HPDE6-E6E7 (cell line): ENCODE results near the gene RPLP2.

Source experiments
- DNase-seq: peaks from one replicate; pipeline ENCODE4 v3.0.0; 2011; ENCODE audit warnings: missing footprints; ENCODE audit errors: extremely low spot score

RPLP2 gene

GRCh38 chr11:809287-810039 lies at the start of gene RPLP2:
RPLP2 (plus strand) TSS chr11:809967; CDS start chr11:810235, 268 bp downstream.
- DNase-seq = peak; percentile 87

- no peak for DNase-seq
Observed at GRCh38 chr11:760236-760635, 49.5 kb upstream of the RPLP2 start.

DNA sequence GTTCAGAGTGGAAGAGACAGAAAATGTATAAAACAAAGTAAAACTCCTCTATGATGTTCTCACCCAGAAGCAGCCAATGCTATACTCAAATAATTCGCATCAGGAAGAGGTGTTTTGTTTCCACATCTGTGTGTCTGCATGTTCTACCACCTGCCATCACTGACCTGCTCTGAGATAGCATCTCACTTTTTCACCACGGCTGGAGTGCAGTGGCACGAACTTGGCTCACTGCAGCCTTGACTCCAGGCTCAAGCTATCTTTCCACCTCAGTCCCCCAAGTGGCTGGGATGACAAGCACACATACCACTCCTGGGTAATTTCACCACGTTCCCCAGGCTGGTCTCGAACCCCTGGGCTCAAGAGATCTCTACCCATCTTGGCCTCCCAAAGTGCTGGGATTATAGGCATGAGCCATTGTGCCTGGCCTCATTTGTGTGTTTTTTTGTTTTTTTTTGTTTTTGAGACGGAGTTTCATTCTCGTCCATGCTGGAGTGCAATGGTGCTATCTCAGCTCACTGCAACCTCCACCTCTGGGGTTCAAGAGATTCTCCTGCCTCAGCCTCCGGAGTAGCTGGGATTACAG lies 48.1 kb upstream of the RPLP2 start:
- no peak for DNase-seq

DNA sequence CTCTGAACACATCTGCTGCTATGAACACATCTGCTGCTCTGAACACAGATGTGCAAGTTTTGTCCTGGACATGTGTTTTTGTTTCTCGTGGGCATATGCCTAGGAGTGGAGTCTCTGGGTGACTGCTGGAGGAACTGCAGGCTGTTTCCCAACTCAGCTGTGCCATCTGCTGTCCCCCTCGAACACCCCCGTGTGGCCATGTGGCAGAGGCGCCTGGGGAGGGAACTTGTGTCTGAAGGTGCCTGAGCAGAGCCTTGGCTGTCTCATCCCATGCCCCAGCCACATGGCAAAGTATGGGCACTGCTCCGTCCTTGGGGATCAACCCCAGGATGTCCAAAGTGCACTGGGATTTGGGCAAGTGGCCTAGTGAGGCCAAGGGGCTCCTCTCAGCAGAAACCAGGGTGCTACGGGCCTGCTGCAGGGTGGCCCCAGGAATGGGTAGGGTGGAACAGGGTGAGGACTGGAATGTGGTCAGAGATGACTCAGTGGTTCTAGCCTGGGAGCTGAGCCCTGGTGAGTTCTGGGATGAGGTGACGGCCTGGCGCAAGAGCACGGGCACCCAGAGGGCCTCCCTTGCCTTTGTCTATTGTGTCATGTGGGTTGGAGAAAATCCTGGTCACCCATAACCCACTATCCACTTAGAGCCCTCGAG lies 47.2 kb upstream of the RPLP2 start:
- DNase-seq = peak; percentile 96

GRCh38 chr11:763073-763463 lies 46.7 kb upstream of the RPLP2 start:
- no peak for DNase-seq

- no peak for DNase-seq
Observed at GRCh38 chr11:763549-764321, 46.0 kb upstream of the RPLP2 start.

DNA sequence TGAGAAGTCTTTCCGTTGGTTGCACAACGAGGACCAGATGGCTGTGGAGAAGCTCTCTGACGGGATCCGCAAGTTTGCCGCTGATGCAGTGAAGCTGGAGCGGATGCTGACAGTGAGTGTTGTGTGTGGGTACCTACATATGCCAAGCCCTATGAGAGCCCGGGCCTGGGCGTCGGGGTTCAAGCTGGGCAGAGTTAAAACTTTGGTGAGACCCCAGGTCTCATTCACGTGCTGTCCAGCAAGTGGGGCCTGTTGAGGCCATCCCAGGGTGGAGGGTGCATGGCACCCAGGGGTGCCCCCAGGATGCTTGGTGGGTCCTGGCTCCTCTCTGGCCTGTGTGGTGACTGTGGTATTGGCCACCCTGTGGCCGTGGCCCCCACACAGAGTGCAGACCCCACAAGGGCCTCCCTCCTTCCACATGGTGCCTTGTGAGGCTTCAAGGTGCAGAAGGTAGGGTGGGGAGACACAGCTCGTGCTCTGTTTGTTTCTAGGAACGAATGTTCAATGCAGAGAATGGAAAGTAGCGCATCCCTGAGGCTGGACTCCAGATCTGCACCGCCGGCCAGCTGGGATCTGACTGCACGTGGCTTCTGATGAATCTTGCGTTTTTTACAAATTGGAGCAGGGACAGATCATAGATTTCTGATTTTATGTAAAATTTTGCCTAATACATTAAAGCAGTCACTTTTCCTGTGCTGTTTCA lies 45.3 kb upstream of the RPLP2 start:
- no peak for DNase-seq

DNA sequence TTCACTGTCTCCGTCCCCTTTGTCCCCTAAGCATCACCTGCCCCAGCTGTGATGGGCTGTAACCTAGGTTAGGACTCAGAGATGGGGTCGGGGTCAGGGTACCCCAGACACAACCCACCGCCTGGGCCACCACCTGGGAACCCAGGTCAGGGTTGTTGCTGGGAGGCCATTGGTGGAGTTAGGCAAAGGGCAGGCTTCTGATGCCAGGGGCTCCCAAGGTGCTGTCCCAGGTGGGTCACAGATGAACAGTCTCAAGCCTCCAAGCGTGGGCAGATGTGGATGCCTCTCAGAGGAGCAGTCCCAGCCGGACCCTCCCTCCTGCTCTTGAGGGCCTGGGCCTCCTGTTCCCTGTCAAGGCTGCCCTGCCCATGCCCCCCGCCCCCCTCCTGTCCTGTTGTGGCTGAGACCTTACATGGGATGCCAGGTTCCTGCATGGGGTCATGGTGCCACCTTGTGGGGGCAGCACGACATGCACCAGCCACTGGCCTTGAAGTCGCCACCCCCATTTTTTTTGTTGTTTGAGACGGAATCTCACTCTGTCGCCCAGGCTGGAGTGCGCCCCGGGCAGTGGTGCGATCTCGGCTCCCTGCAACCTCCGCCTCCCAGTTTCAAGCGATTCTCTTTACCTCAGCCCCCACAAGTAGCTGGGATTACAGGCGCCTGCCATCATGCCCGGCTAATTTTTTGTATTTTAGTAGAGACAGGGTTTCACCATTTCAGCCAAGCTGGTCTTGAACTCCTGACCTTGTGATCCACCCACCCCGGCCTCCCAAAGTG lies 44.6 kb upstream of the RPLP2 start:
- no peak for DNase-seq

GRCh38 chr11:765802-766091 lies 44.0 kb upstream of the RPLP2 start:
- DNase-seq = no peak

DNA sequence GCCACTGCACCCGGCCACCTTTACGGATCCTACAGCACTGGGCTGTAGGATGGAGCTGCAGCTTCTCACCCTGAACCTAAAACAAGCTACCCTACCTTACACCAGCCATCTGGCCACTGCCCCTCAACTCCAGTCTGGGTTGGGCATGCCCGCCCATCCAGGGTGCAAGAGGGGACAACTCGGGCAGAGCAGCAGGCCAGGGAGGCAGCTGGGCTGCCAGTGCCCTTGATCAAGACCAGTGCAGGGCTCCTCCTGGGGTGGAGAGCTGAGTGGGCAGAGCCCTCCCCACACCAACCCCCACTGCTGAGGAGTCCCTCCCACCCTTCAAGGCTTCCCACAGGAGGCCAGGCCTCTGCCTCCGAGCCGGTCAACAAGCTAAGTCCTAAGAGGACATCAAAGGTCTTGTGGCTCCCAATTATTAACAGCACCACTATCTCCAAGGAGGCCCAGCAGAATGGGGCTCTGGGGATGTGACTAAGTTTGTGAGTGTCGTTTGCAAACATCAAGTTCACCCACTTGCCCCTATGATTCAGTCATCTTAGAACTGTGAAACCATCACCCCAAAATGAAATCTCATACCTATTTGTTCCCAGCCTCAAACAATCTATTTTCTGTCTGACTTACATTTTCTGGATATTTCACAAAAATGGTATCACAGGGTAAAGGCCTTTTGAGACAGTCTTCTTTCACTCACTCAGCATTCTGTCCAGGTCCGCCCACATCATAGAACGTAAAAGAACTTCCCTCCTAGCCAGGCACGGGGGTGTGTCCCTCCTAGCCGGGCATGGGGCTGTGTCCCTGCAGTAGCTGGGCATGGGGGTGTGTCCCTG lies 43.4 kb upstream of the RPLP2 start:
- DNase-seq = no peak

DNA sequence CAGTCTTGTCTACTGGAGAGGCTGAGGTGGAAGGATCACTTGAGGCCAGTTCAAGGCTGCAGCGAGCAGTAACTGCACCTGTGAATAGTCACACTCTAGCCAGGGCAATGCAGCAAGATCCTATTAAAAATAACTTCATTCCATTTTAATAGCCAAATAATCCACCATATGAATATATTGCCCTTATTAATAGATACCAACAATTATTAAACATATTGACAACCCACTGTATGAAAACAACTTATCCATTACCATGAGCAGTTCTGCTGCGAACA lies 42.9 kb upstream of the RPLP2 start:
- no peak for DNase-seq

GRCh38 chr11:767238-767637 lies 42.5 kb upstream of the RPLP2 start:
- DNase-seq = no peak

DNA sequence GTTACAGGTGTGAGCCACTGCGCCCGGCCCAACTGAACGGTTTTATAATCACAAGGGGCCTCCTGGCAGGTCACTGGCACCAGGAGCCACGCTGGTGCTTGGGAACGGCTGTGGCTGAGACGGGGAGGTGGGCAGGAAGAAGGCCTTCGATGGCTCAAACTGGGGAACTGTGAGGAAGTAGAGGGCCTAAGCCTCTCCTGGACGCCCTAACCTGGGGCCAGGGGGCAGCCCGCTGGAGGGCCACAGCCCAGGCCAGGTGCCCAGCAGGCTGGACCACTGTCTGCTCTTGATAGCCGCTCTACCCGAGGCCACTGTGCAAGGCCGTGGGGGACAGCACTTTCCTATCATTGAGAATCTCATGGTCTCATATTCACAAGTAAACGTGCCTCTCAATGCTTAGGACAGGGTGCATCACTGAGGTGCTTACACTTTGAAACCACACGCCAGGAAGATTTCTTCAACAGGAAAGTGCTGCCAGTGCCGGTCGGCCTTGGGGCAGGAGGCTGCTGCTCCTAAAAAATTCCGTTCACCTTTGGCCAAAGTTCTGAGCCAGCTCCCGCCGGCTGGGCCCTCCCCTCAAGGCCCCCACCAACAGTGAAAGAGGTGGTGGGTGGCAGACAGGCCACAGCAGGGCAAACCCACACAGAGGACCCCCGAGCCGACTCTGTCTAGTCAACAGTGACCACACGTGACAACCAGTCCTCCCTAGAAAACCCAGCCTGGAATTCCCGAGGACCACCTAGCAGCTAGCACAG lies 39.7 kb upstream of the RPLP2 start:
- no peak for DNase-seq

GRCh38 chr11:770642-771616 lies 38.8 kb upstream of the RPLP2 start:
- DNase-seq = no peak

DNA sequence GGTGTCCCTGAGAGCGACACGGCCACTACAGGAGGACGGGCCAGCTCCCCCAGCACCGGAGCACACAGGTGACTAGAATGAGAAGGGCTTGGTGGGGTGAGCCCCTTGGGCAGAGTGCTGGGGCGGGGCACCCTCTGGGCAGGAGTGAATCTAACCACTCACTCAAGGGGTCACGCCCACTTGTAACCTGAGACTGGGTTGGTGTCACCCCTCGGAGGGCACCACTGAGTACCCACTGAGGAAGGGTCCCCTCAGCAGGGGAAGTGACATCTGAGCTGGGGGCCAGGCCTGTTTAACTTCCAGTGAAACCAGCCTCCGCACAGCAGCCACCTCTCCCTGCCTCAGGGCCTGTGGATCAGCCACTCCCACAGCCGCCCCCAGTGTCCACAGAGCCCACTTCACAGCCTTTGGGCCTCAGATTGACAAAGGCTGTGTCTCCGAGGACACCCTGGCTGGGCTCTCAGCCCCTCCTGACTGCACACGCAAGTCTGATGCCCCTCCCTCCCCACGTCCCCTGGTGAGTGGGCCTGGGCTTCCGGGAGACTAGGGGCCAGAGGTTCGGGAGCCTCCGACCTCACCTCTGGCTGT lies 38.1 kb upstream of the RPLP2 start:
- no peak for DNase-seq

GRCh38 chr11:772429-773390 lies 37.1 kb upstream of the RPLP2 start:
- DNase-seq = no peak

- no peak for DNase-seq
Observed at GRCh38 chr11:773425-773824, 36.3 kb upstream of the RPLP2 start.
